ENCODE measurements around the gene OXLD1.
A peak's percentile ranks its signal among the peaks of the same experiment; 100 is the strongest.
"Not testable (repeated sequence)": the region's sequence is repeated elsewhere in the genome, so short reads cannot be mapped to it uniquely, and the experiment has no call there.

OXLD1 gene

GRCh38 chr17:81650951-81651350 lies 15.5 kb downstream of the OXLD1 start:
- DNase-seq (ENCODE audit: low read depth) = no peak

- DNase-seq (ENCODE audit: low read depth) = no peak
These were observed 17.7 kb downstream of the OXLD1 start for GRCh38 chr17:81648707-81649085.

- no peak for DNase-seq (ENCODE audit: low read depth)
These were observed 18.2 kb downstream of the OXLD1 start for GRCh38 chr17:81648013-81648706.

GRCh38 chr17:81647640-81648012 lies 18.8 kb downstream of the OXLD1 start:
- no peak for DNase-seq (ENCODE audit: low read depth)

GRCh38 chr17:81646869-81647600 lies 19.4 kb downstream of the OXLD1 start:
- DNase-seq (ENCODE audit: low read depth) = no peak

- DNase-seq (ENCODE audit: low read depth) = no peak
These were observed 21.1 kb downstream of the OXLD1 start for GRCh38 chr17:81644976-81645952.

GRCh38 chr17:81644496-81644895 lies 21.9 kb downstream of the OXLD1 start:
- DNase-seq (ENCODE audit: low read depth) = no peak

GRCh38 chr17:81641825-81642489 lies 24.4 kb downstream of the OXLD1 start:
- DNase-seq (ENCODE audit: low read depth) = peak; percentile 26

GRCh38 chr17:81640011-81640410 lies 26.4 kb downstream of the OXLD1 start:
- no peak for DNase-seq (ENCODE audit: low read depth)

GRCh38 chr17:81638683-81639082 lies 27.7 kb downstream of the OXLD1 start:
- no peak for DNase-seq (ENCODE audit: low read depth)

GRCh38 chr17:81636505-81637288 lies 29.7 kb downstream of the OXLD1 start, which contains the start of the genes NPLOC4 and TSPAN10:
TSS of gene NPLOC4 (minus strand) at chr17:81637112. CDS start at chr17:81636930, 182 bp downstream.
TSS of gene TSPAN10 (plus strand) at chr17:81637196. CDS start at chr17:81642413, 5,217 bp downstream.
- peak; percentile 30 for DNase-seq (ENCODE audit: low read depth)

GRCh38 chr17:81635973-81636504 lies 30.4 kb downstream of the OXLD1 start:
- DNase-seq (ENCODE audit: low read depth) = peak; percentile 27

- DNase-seq (ENCODE audit: low read depth) = no peak
These were observed 31.0 kb downstream of the OXLD1 start for GRCh38 chr17:81635431-81635830.

- DNase-seq (ENCODE audit: low read depth) = no peak
These were observed 34.9 kb downstream of the OXLD1 start for GRCh38 chr17:81631482-81631881.

GRCh38 chr17:81630274-81630673 lies 36.1 kb downstream of the OXLD1 start:
- DNase-seq (ENCODE audit: low read depth) = no peak

- DNase-seq (ENCODE audit: low read depth) = no peak
These were observed 44.8 kb downstream of the OXLD1 start for GRCh38 chr17:81621494-81622130.

GRCh38 chr17:81618307-81618706 lies 48.1 kb downstream of the OXLD1 start:
- DNase-seq (ENCODE audit: low read depth) = not testable (repeated sequence)

- DNase-seq (ENCODE audit: low read depth) = no peak
These were observed 49.5 kb downstream of the OXLD1 start for GRCh38 chr17:81616877-81617276.

- no peak for DNase-seq (ENCODE audit: low read depth)
These were observed 50.9 kb downstream of the OXLD1 start for GRCh38 chr17:81615401-81615930.
